H9 (cell line): Measurements from ENCODE around the gene LFNG. TPM values are rescaled to one million over a fixed set of nuclear protein-coding genes. Genes with fewer than 3 reads are reported as not detected.
A peak's percentile ranks its signal among the peaks of the same experiment; 100 is the strongest.

Experiments used
- DNase-seq: peaks from one replicate; pipeline ENCODE4 v3.0.0-alpha.2; 2017
- H2AFZ ChIP-seq: one replicate; pipeline ENCODE4 v1.6.1; 2013; ENCODE audit warnings: mild to moderate bottlenecking, low read length, control low read depth, moderate library complexity
- H2AK5ac ChIP-seq: 2 replicates; pipeline ENCODE4 v1.6.1; 2013; ENCODE audit warnings: low read length, control low read depth, mixed read lengths; ENCODE audit not compliant: insufficient read length
- H2BK120ac ChIP-seq: one replicate; pipeline ENCODE4 v1.6.1; 2013; ENCODE audit warnings: low read depth, mild to moderate bottlenecking, low read length, control low read depth, inconsistent platforms; ENCODE audit not compliant: poor library complexity, severe bottlenecking
- H2BK12ac ChIP-seq: 2 replicates; pipeline ENCODE4 v1.6.1; 2013; ENCODE audit warnings: low read length, control low read depth, mixed read lengths, low read depth; ENCODE audit not compliant: insufficient read length
- H2BK15ac ChIP-seq: 2 replicates; pipeline ENCODE4 v1.6.1; 2013; ENCODE audit warnings: low read depth, low read length, control low read depth
- H2BK20ac ChIP-seq: one replicate; pipeline ENCODE4 v1.6.1; 2013; ENCODE audit warnings: low read depth, mild to moderate bottlenecking, low read length, control low read depth, inconsistent platforms; ENCODE audit not compliant: poor library complexity, severe bottlenecking
- H2BK5ac ChIP-seq: 2 replicates; pipeline ENCODE4 v1.6.1; 2013; ENCODE audit warnings: low read length, control low read depth, mixed read lengths; ENCODE audit not compliant: insufficient read length
- H3K14ac ChIP-seq: 2 replicates; pipeline ENCODE4 v1.6.1; 2013; ENCODE audit warnings: low read length, control low read depth; ENCODE audit not compliant: insufficient read depth
- H3K18ac ChIP-seq: 2 replicates; pipeline ENCODE4 v1.6.1; 2013; ENCODE audit warnings: low read depth, mild to moderate bottlenecking, mixed read lengths, low read length, control low read depth; ENCODE audit not compliant: insufficient read length
- H3K23ac ChIP-seq: 2 replicates; pipeline ENCODE4 v1.6.1; 2013; ENCODE audit warnings: low read length, control low read depth, mixed read lengths, low read depth; ENCODE audit not compliant: insufficient read length
- H3K23me2 ChIP-seq: 2 replicates; pipeline ENCODE4 v1.6.1; 2013; ENCODE audit warnings: low read depth, mild to moderate bottlenecking, mixed read lengths, low read length, control low read depth; ENCODE audit not compliant: insufficient read length, poor library complexity, severe bottlenecking
- H3K27ac ChIP-seq: 2 replicates; pipeline ENCODE4 v1.5.1; 2013; ENCODE audit warnings: low read length, control low read depth, mixed read lengths, low read depth; ENCODE audit not compliant: insufficient read length
- H3K27me3 ChIP-seq: 2 replicates; pipeline ENCODE4 v1.6.1; 2013; ENCODE audit warnings: low read length, control low read depth, inconsistent platforms; ENCODE audit not compliant: insufficient read depth
- H3K4ac ChIP-seq: 2 replicates; pipeline ENCODE4 v1.6.1; 2013; ENCODE audit warnings: low read depth, mild to moderate bottlenecking, control low read depth, inconsistent platforms, low read length, moderate library complexity
- H3K4me1 ChIP-seq: 2 replicates; pipeline ENCODE4 v1.6.1; 2013; ENCODE audit warnings: low read length, control low read depth, inconsistent platforms; ENCODE audit not compliant: insufficient read depth
- H3K4me2 ChIP-seq: 2 replicates; pipeline ENCODE4 v1.6.1; 2013; ENCODE audit warnings: low read length, control low read depth, mixed read lengths; ENCODE audit not compliant: insufficient read length, insufficient read depth
- H3K56ac ChIP-seq: 2 replicates; pipeline ENCODE4 v1.6.1; 2013; ENCODE audit warnings: low read depth, mild to moderate bottlenecking, mixed read lengths, low read length, control low read depth; ENCODE audit not compliant: insufficient read length
- H3K79me1 ChIP-seq: 2 replicates; pipeline ENCODE4 v1.6.1; 2013; ENCODE audit warnings: low read depth, mild to moderate bottlenecking, moderate library complexity, low read length, control low read depth, inconsistent platforms; ENCODE audit not compliant: insufficient read depth, poor library complexity, severe bottlenecking
- H3K79me2 ChIP-seq: 2 replicates; pipeline ENCODE4 v1.6.1; 2013; ENCODE audit warnings: low read length, control low read depth, inconsistent platforms; ENCODE audit not compliant: insufficient read depth
- H3K9ac ChIP-seq: 2 replicates; pipeline ENCODE4 v1.6.1; 2013; ENCODE audit warnings: low read length, control low read depth, mixed read lengths; ENCODE audit not compliant: insufficient read length; ENCODE audit errors: extremely low read depth
- H3K9me3 ChIP-seq: one replicate; pipeline ENCODE4 v1.6.1; 2013; ENCODE audit warnings: low read depth, low read length, inconsistent platforms; ENCODE audit not compliant: control insufficient read depth
- H3T11ph ChIP-seq: one replicate; pipeline ENCODE4 v1.6.1; 2013; ENCODE audit warnings: mild to moderate bottlenecking, low read length, control low read depth, inconsistent platforms
- H4K20me1 ChIP-seq: one replicate; pipeline ENCODE4 v1.6.1; 2013; ENCODE audit not compliant: control insufficient read depth, insufficient read length, insufficient read depth
- H4K5ac ChIP-seq: 2 replicates; pipeline ENCODE4 v1.6.1; 2013; ENCODE audit warnings: low read depth, mild to moderate bottlenecking, mixed read lengths, low read length, control low read depth; ENCODE audit not compliant: insufficient read length
- H4K8ac ChIP-seq: replicated peaks from 2 replicates; pipeline ENCODE4 v1.6.1; 2013; ENCODE audit warnings: low read length, control low read depth, mixed read lengths, low read depth; ENCODE audit not compliant: insufficient read length
- H4K91ac ChIP-seq: 2 replicates; pipeline ENCODE4 v1.6.1; 2013; ENCODE audit warnings: low read depth, mild to moderate bottlenecking, moderate library complexity, mixed read lengths, low read length, control low read depth; ENCODE audit not compliant: insufficient read length
- H3K27ac Mint-ChIP-seq, 3 experiments: 2 replicates in 2 of 3; 3 replicates in 1 of 3; pipeline ENCODE4 v1.8.0; 2020 to 2021; ENCODE audit warnings: mixed read lengths in 3 of 3, mild to moderate bottlenecking in 1 of 3, moderate library complexity in 1 of 3
- H3K27me3 Mint-ChIP-seq: 2 replicates; pipeline ENCODE4 v1.8.0; 2021; ENCODE audit warnings: low read depth, mild to moderate bottlenecking, moderate library complexity, mixed read lengths
- H3K36me3 Mint-ChIP-seq, 3 experiments: 2 replicates in 2 of 3; 3 replicates in 1 of 3; pipeline ENCODE4 v1.8.0; 2020 to 2021; ENCODE audit warnings: low read depth in 3 of 3, mixed read lengths in 3 of 3; ENCODE audit not compliant: insufficient read depth in 1 of 3
- H3K4me1 Mint-ChIP-seq, 2 experiments: 2 replicates each; pipeline ENCODE4 v1.8.0; 2020; ENCODE audit warnings: mixed read lengths in 2 of 2
- H3K4me3 Mint-ChIP-seq, 2 experiments: 2 replicates in 1 of 2; 3 replicates in 1 of 2; pipeline ENCODE4 v1.8.0; 2020 to 2021; ENCODE audit warnings: mild to moderate bottlenecking in 2 of 2, mixed read lengths in 2 of 2, moderate library complexity in 1 of 2
- H3K9me3 Mint-ChIP-seq, 2 experiments: 2 replicates in 1 of 2; 3 replicates in 1 of 2; pipeline ENCODE4 v1.8.0; 2020; ENCODE audit warnings: mild to moderate bottlenecking in 2 of 2, mixed read lengths in 2 of 2, moderate library complexity in 1 of 2
- CTCF ChIP-seq: fragments of 200-600 bp; sonication (generic); conservative IDR thresholded peaks from 3 replicates; pipeline ENCODE4 v1.8.0; 2021; ENCODE audit warnings: antibody characterized with exemption, mild to moderate bottlenecking
- WGBS: extraction: QIAGEN DNeasy Blood & Tissue Kit; methylation state at CpG from one replicate; pipeline ENCODE4 v1.1.7; 2013; ENCODE audit warnings: missing lambda C conversion rate, low lambda C conversion rate, mixed read lengths; ENCODE audit not compliant: insufficient read length; ENCODE audit errors: extremely low coverage; 5-methylcytosine and 5-hydroxymethylcytosine counted together
- microRNA-seq: library from miRNA; unstranded; fragments of <30 nt; microRNA quantifications from one replicate; pipeline ENCODE4, GENCODE V29; 2020; ENCODE audit warnings: borderline microRNAs expressed
- total RNA-seq: library from RNA; stranded (reverse); gene quantifications from 2 replicates; pipeline ENCODE4 v1.2.1, GENCODE V29; 2021

Gene LFNG
- total RNA-seq, 1 experiment from 2014 or later, result 52.9 TPM

DNA sequence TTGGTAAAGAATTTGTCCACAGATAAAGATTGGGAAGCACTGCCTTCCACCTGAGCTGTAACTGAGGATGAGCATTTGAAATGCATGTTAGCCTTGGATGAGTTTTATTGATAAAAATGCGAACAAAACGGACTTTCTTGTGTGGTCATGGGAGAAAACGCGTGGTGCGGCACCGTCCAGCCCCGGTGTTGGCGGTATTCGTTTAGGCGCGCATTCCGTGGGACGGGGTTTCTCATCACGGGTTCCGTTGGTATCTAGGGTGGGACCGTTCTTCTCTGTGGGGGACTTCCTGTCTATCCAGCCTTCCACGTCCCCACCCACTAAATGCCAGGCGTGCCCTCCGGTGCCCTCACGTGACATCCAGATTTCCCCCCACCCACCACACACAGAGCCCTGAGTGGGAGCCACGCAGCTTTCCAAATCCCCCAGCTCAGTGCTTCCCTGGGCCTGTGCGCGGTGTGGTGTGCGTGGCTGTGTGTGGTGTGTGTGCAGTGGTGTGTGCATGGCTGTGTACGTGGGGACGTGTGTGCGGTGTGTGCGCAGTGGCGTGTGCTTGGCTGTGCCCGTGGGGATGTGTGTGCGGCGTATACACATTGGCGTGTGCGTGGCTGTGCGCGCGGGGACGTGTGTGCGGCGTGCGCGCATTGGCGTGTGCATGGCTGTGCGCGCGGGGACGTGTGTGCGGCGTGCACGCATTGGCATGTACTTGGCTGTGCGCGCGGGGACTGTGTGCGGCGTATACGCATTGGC is 57.3 kb downstream of the LFNG start:
- peaks cover 0 to 3% of the 10 kb centered on the region in 2 experiments; a peak in 3 of 5 replicates for H3K9me3 Mint-ChIP-seq
- Histone ChIP-seq H2BK20ac (no peak overlapping the region), H3K9ac (no peak overlapping the region), H3K9me3 (no peaks in the 10 kb centered on the region), H3K14ac (no peak overlapping the region), H3K23ac (no peak overlapping the region), H4K8ac (no peak overlapping the region), H3K56ac (no peak overlapping the region), H4K91ac (no peak overlapping the region), H2BK12ac (no peak overlapping the region), H3K23me2 (no peaks in the 10 kb centered on the region), H2BK5ac (no peak overlapping the region), H2AFZ (no peak overlapping the region), H3K4me2 (no peak overlapping the region), H2BK120ac (no peak overlapping the region), H3K27me3 (no peaks in the 10 kb centered on the region), H4K20me1 (no peaks in the 10 kb centered on the region), H3K18ac (no peak overlapping the region), H3T11ph (no peak overlapping the region), H4K5ac (no peak overlapping the region), H2AK5ac (no peak overlapping the region), H3K4ac (no peak overlapping the region), H3K27ac (no peak overlapping the region), H3K79me2 (no peaks in the 10 kb centered on the region), H3K4me1 (no peaks in the 10 kb centered on the region), H3K79me1 (no peaks in the 10 kb centered on the region), H2BK15ac (no peak overlapping the region)
- WGBS, result no CpG with 5 or more reads among the region's 56 CpGs
- no peak for TF ChIP-seq CTCF
- H3K4me1 Mint-ChIP-seq, result no peaks in the 10 kb centered on the region; a peak in 1 of 4 replicates
- H3K36me3 Mint-ChIP-seq, result peaks cover 0 to 3% (median 0%) of the 10 kb centered on the region in 3 experiments; a peak in 4 of 7 replicates
- H3K27me3 Mint-ChIP-seq, result no peaks in the 10 kb centered on the region
- no peak for DNase-seq
- H3K27ac Mint-ChIP-seq, result peak overlapping the region in 1 of 3 experiments; percentile 9; a peak in 1 of 7 replicates
- H3K4me3 Mint-ChIP-seq, result no peak overlapping the region

Small RNAs within 50 kb of the gene (microRNA-seq; reads per million reads assigned to microRNA genes)
- gene MIR4648, result not detected

Other genes with a start within 250 kb of the LFNG start
- gene SNX8, start 205.3 kb upstream of the LFNG start, total RNA-seq, result 40.6 and 45.6 TPM in 2 replicates
- 337 and 343 TPM in 2 replicates for gene EIF3B, start 164.9 kb upstream of the LFNG start, total RNA-seq
- 18.4 and 19.3 TPM in 2 replicates for gene CHST12, start 116.2 kb upstream of the LFNG start, total RNA-seq
- not detected in 2 replicates for gene GRIFIN, start 43.4 kb upstream of the LFNG start, total RNA-seq
- gene BRAT1, start 35.8 kb downstream of the LFNG start, total RNA-seq, result 41.2 and 42.6 TPM in 2 replicates
- 6.7 and 7.0 TPM in 2 replicates for gene IQCE, start 39.2 kb downstream of the LFNG start, total RNA-seq
- gene TTYH3, start 112.2 kb downstream of the LFNG start, total RNA-seq, result 122 TPM in 2 replicates
- gene AMZ1, start 168.4 kb downstream of the LFNG start, total RNA-seq, result 0.74 and 0.90 TPM in 2 replicates